ENCODE data around the gene GALNT18.
A peak's percentile ranks its signal among the peaks of the same experiment; 100 is the strongest.

GALNT18 gene

GRCh38 chr11:11427140-11427539 is 194.7 kb downstream of the GALNT18 start:
- Histone ChIP-seq H3K27me3 (replicated peaks in 2 of 5; ENCODE audit: control insufficient read depth in 4 of 5, insufficient read depth in 5 of 5, low read length in 4 of 5) (peaks cover 0 to 64% (median 23%) of the 10 kb centered on the region in 5 experiments), H3K4me1 (ENCODE audit: control extremely low read depth in 1 of 4, control insufficient read depth in 4 of 4, insufficient read depth in 4 of 4, low read length in 3 of 4) (no peaks in the 10 kb centered on the region), H3K9me3 (ENCODE audit: control extremely low read depth in 1 of 5, control insufficient read depth in 4 of 5, insufficient read depth in 2 of 5, low read depth in 1 of 5, low read length in 4 of 5) (no peaks in the 10 kb centered on the region), H3K36me3 (ENCODE audit: control insufficient read depth in 4 of 4, insufficient read depth in 4 of 4, low read length in 3 of 4) (no peaks in the 10 kb centered on the region), H3K4me3 (ENCODE audit: control insufficient read depth in 1 of 7, extremely low read depth in 1 of 7, insufficient read depth in 4 of 7, low read depth in 2 of 7, low read length in 6 of 7) (no peak overlapping the region), H3K27ac (ENCODE audit: insufficient read depth in 1 of 2, low read depth in 1 of 2, low read length in 2 of 2, poor library complexity in 1 of 2, severe bottlenecking in 2 of 2) (no peak overlapping the region)
- no peak for DNase-seq
- ChIA-PET CTCF (interaction anchor here (1.2 to 1.6 kb wide), 2 partner anchors 11 to 113 kb away, joined by 3 read pairs; no protein-coding TSS in a partner anchor), POLR2A (no interaction called here)
- 90% methylated on average over 6 of the region's 9 CpGs for WGBS (ENCODE audit: insufficient coverage)

GRCh38 chr11:11426226-11426952 is 195.4 kb downstream of the GALNT18 start:
- ChIA-PET CTCF (interaction anchor here (1.2 to 1.6 kb wide), 2 partner anchors 10 to 112 kb away, joined by 3 read pairs; no protein-coding TSS in a partner anchor), POLR2A (no interaction called here)
- no peak overlapping the region for H3K4me3 ChIP-seq (ENCODE audit: control insufficient read depth in 1 of 7, extremely low read depth in 1 of 7, insufficient read depth in 4 of 7, low read depth in 2 of 7, low read length in 6 of 7)
- H3K4me1 ChIP-seq (ENCODE audit: control extremely low read depth in 1 of 4, control insufficient read depth in 4 of 4, insufficient read depth in 4 of 4, low read length in 3 of 4): no peaks in the 10 kb centered on the region
- H3K27ac ChIP-seq (ENCODE audit: insufficient read depth in 1 of 2, low read depth in 1 of 2, low read length in 2 of 2, poor library complexity in 1 of 2, severe bottlenecking in 2 of 2): no peak overlapping the region
- WGBS (ENCODE audit: insufficient coverage): 88% methylated on average over 3 of the region's 4 CpGs
- no peaks in the 10 kb centered on the region for H3K36me3 ChIP-seq (ENCODE audit: control insufficient read depth in 4 of 4, insufficient read depth in 4 of 4, low read length in 3 of 4)
- DNase-seq: no peak
- H3K9me3 ChIP-seq (ENCODE audit: control extremely low read depth in 1 of 5, control insufficient read depth in 4 of 5, insufficient read depth in 2 of 5, low read depth in 1 of 5, low read length in 4 of 5): no peaks in the 10 kb centered on the region
- peaks cover 0 to 69% (median 27%) of the 10 kb centered on the region in 5 experiments for H3K27me3 ChIP-seq (replicated peaks in 2 of 5; ENCODE audit: control insufficient read depth in 4 of 5, insufficient read depth in 5 of 5, low read length in 4 of 5)

DNA sequence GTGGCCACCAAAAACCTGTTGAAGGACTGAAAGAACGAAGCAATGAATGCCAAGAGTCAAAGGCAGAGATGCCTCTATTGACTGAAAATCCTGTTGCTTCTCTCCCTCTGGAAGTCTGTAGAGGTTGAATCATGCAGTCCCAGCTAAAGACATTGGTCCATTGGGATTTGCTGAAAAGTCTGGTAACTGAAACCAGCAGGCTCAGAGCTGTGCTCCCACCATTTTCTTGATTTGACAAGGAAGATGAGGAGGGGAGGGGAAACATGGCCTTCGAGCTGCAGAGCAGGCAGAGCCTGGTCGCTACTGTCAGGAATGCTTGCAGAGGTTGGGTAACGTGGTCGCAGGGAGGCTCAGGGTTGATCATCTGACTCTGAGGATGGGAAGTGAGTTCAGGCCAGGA is 196.0 kb downstream of the GALNT18 start:
- 92% methylated on average over 1 of the region's 5 CpGs for WGBS (ENCODE audit: insufficient coverage)
- peaks cover 0 to 75% (median 28%) of the 10 kb centered on the region in 5 experiments for H3K27me3 ChIP-seq (replicated peaks in 2 of 5; ENCODE audit: control insufficient read depth in 4 of 5, insufficient read depth in 5 of 5, low read length in 4 of 5)
- no peak overlapping the region for H3K4me3 ChIP-seq (ENCODE audit: control insufficient read depth in 1 of 7, extremely low read depth in 1 of 7, insufficient read depth in 4 of 7, low read depth in 2 of 7, low read length in 6 of 7)
- no peak overlapping the region for H3K27ac ChIP-seq (ENCODE audit: insufficient read depth in 1 of 2, low read depth in 1 of 2, low read length in 2 of 2, poor library complexity in 1 of 2, severe bottlenecking in 2 of 2)
- H3K36me3 ChIP-seq (ENCODE audit: control insufficient read depth in 4 of 4, insufficient read depth in 4 of 4, low read length in 3 of 4): no peaks in the 10 kb centered on the region
- H3K4me1 ChIP-seq (ENCODE audit: control extremely low read depth in 1 of 4, control insufficient read depth in 4 of 4, insufficient read depth in 4 of 4, low read length in 3 of 4): peaks cover 0 to 5% (median 1%) of the 10 kb centered on the region in 4 experiments
- POLR2A ChIA-PET: no interaction called here
- no peaks in the 10 kb centered on the region for H3K9me3 ChIP-seq (ENCODE audit: control extremely low read depth in 1 of 5, control insufficient read depth in 4 of 5, insufficient read depth in 2 of 5, low read depth in 1 of 5, low read length in 4 of 5)
- no peak for DNase-seq
- CTCF ChIA-PET: no interaction called here

DNA sequence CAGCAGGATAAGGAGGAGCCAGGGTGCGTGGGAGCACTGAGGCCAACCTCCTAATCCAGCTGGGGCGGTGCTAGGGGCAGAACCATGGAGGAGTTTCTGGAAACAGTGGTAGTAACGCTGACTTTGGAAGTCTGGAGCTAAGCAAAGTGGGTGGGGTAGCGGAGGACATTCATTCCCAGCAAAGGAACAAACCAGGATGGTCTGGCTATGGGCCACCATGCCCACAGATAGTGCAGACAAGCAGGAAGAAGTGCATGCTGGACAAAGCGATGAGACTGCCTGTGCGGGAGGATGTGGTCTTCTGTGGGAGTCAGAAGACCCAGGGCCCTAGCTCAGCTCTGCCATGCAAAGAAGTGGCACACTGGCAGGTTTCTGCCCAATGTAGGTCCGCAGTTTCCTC is 197.1 kb downstream of the GALNT18 start:
- no peak for DNase-seq
- no peak overlapping the region for H3K27ac ChIP-seq (ENCODE audit: insufficient read depth in 1 of 2, low read depth in 1 of 2, low read length in 2 of 2, poor library complexity in 1 of 2, severe bottlenecking in 2 of 2)
- 98% methylated on average over 7 of the region's 7 CpGs for WGBS (ENCODE audit: insufficient coverage)

DNA sequence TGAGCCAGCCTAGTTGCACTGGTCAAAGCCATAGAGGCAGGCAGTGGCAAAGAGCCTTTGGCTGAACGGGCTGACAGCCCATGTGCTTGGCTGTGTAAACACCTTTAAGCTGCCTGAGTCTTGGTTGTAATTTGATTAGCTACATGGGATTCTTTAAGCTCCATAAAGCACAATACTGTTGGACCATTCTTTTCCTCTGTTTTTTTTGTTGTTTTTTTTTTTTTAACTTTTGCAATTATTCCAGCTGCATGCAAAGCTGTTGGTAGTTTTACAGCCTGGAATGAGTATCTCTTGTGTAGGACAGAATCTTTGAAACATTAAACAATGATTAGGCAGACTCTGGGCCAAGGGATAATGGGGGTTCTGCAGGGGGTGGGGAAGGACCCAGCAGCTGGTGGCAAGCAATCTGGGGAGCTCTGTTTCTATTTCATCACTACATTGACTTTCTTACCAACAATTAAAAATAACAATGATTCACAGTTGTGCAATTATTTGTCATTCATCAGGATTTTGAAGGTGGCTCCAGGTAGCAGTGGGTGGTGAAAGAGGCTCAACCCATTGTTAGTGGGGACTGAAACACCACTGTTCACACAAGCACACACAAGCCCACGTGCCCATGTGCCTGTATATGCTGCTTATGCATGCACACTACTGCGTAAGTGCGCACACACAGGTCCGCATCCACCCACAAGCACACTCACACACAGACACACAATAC is 199.2 kb downstream of the GALNT18 start:
- Histone ChIP-seq H3K27ac (ENCODE audit: insufficient read depth in 1 of 2, low read depth in 1 of 2, low read length in 2 of 2, poor library complexity in 1 of 2, severe bottlenecking in 2 of 2) (no peak overlapping the region), H3K4me3 (ENCODE audit: control insufficient read depth in 1 of 7, extremely low read depth in 1 of 7, insufficient read depth in 4 of 7, low read depth in 2 of 7, low read length in 6 of 7) (no peak overlapping the region), H3K4me1 (ENCODE audit: control extremely low read depth in 1 of 4, control insufficient read depth in 4 of 4, insufficient read depth in 4 of 4, low read length in 3 of 4) (peaks cover 0 to 18% (median 10%) of the 10 kb centered on the region in 4 experiments), H3K27me3 (replicated peaks in 2 of 5; ENCODE audit: control insufficient read depth in 4 of 5, insufficient read depth in 5 of 5, low read length in 4 of 5) (peaks cover 0 to 81% (median 37%) of the 10 kb centered on the region in 5 experiments), H3K36me3 (ENCODE audit: control insufficient read depth in 4 of 4, insufficient read depth in 4 of 4, low read length in 3 of 4) (no peaks in the 10 kb centered on the region), H3K9me3 (ENCODE audit: control extremely low read depth in 1 of 5, control insufficient read depth in 4 of 5, insufficient read depth in 2 of 5, low read depth in 1 of 5, low read length in 4 of 5) (no peaks in the 10 kb centered on the region)
- 96% methylated on average over 4 of the region's 5 CpGs for WGBS (ENCODE audit: insufficient coverage)
- POLR2A ChIA-PET: no interaction called here
- no peak for DNase-seq
- CTCF ChIA-PET: no interaction called here

More for the DNA sequence above, 197.1 kb downstream of the GALNT18 start:
- H3K27me3 ChIP-seq (replicated peaks in 2 of 5; ENCODE audit: control insufficient read depth in 4 of 5, insufficient read depth in 5 of 5, low read length in 4 of 5): peaks cover 0 to 79% (median 31%) of the 10 kb centered on the region in 5 experiments
- POLR2A ChIA-PET: no interaction called here
- H3K36me3 ChIP-seq (ENCODE audit: control insufficient read depth in 4 of 4, insufficient read depth in 4 of 4, low read length in 3 of 4): no peaks in the 10 kb centered on the region
- CTCF ChIA-PET: no interaction called here
- no peaks in the 10 kb centered on the region for H3K9me3 ChIP-seq (ENCODE audit: control extremely low read depth in 1 of 5, control insufficient read depth in 4 of 5, insufficient read depth in 2 of 5, low read depth in 1 of 5, low read length in 4 of 5)
- H3K4me3 ChIP-seq (ENCODE audit: control insufficient read depth in 1 of 7, extremely low read depth in 1 of 7, insufficient read depth in 4 of 7, low read depth in 2 of 7, low read length in 6 of 7): no peak overlapping the region
- peaks cover 0 to 13% (median 9%) of the 10 kb centered on the region in 4 experiments for H3K4me1 ChIP-seq (ENCODE audit: control extremely low read depth in 1 of 4, control insufficient read depth in 4 of 4, insufficient read depth in 4 of 4, low read length in 3 of 4)

- WGBS (ENCODE audit: insufficient coverage): 86% methylated on average over 2 of the region's 2 CpGs
- CTCF ChIA-PET: interaction anchor here (2.4 kb wide), 1 partner anchor 17 kb away, joined by 5 read pairs; no protein-coding TSS in a partner anchor
- no peak for DNase-seq
Observed at GRCh38 chr11:11421509-11421908, 200.3 kb downstream of the GALNT18 start.

GRCh38 chr11:11420899-11421285 is 200.9 kb downstream of the GALNT18 start:
- ChIA-PET POLR2A (interaction anchor here (0.9 kb wide), 1 partner anchor 12 kb away, joined by 3 read pairs; no protein-coding TSS in a partner anchor), CTCF (interaction anchor here (1.2 to 2.4 kb wide), 2 partner anchors 17 to 20 kb away, joined by 3 to 5 read pairs; no protein-coding TSS in a partner anchor)
- Histone ChIP-seq H3K4me1 (ENCODE audit: control extremely low read depth in 1 of 4, control insufficient read depth in 4 of 4, insufficient read depth in 4 of 4, low read length in 3 of 4) (peaks cover 10 to 34% (median 26%) of the 10 kb centered on the region in 4 experiments), H3K27me3 (replicated peaks in 2 of 5; ENCODE audit: control insufficient read depth in 4 of 5, insufficient read depth in 5 of 5, low read length in 4 of 5) (peaks cover 0 to 79% (median 32%) of the 10 kb centered on the region in 5 experiments), H3K9me3 (ENCODE audit: control extremely low read depth in 1 of 5, control insufficient read depth in 4 of 5, insufficient read depth in 2 of 5, low read depth in 1 of 5, low read length in 4 of 5) (no peaks in the 10 kb centered on the region), H3K27ac (ENCODE audit: insufficient read depth in 1 of 2, low read depth in 1 of 2, low read length in 2 of 2, poor library complexity in 1 of 2, severe bottlenecking in 2 of 2) (no peak overlapping the region), H3K36me3 (ENCODE audit: control insufficient read depth in 4 of 4, insufficient read depth in 4 of 4, low read length in 3 of 4) (no peaks in the 10 kb centered on the region), H3K4me3 (ENCODE audit: control insufficient read depth in 1 of 7, extremely low read depth in 1 of 7, insufficient read depth in 4 of 7, low read depth in 2 of 7, low read length in 6 of 7) (no peak overlapping the region)
- 48% methylated on average over 4 of the region's 5 CpGs for WGBS (ENCODE audit: insufficient coverage)
- DNase-seq: peak in 2 of 3 donors; percentile 65 to 67

More at GRCh38 chr11:11421509-11421908, 200.3 kb downstream of the GALNT18 start:
- Histone ChIP-seq H3K36me3 (ENCODE audit: control insufficient read depth in 4 of 4, insufficient read depth in 4 of 4, low read length in 3 of 4) (no peaks in the 10 kb centered on the region), H3K27me3 (replicated peaks in 2 of 5; ENCODE audit: control insufficient read depth in 4 of 5, insufficient read depth in 5 of 5, low read length in 4 of 5) (peaks cover 0 to 85% (median 37%) of the 10 kb centered on the region in 5 experiments), H3K4me3 (ENCODE audit: control insufficient read depth in 1 of 7, extremely low read depth in 1 of 7, insufficient read depth in 4 of 7, low read depth in 2 of 7, low read length in 6 of 7) (no peak overlapping the region), H3K27ac (ENCODE audit: insufficient read depth in 1 of 2, low read depth in 1 of 2, low read length in 2 of 2, poor library complexity in 1 of 2, severe bottlenecking in 2 of 2) (no peak overlapping the region), H3K4me1 (ENCODE audit: control extremely low read depth in 1 of 4, control insufficient read depth in 4 of 4, insufficient read depth in 4 of 4, low read length in 3 of 4) (peaks cover 6 to 28% (median 19%) of the 10 kb centered on the region in 4 experiments), H3K9me3 (ENCODE audit: control extremely low read depth in 1 of 5, control insufficient read depth in 4 of 5, insufficient read depth in 2 of 5, low read depth in 1 of 5, low read length in 4 of 5) (no peaks in the 10 kb centered on the region)
- POLR2A ChIA-PET: no interaction called here

Data from common myeloid progenitor, CD34-positive (primary cell).